Stimulated activated CD8-positive, alpha-beta memory T cell treated with anti-CD3 and anti-CD28 coated beads, Interleukin-7, amount 100 ng/mL, for 24 hours (primary cell): ENCODE results near the gene SUPT20HL2.
"Not testable (repeated sequence)": the region's sequence is repeated elsewhere in the genome, so short reads cannot be mapped to it uniquely, and the experiment has no call there.

Source experiments
- DNase-seq: peaks from one replicate; pipeline ENCODE4 v3.0.0-alpha.2; 2020; ENCODE audit warnings: low read depth

The SUPT20HL2 gene

GRCh38 chrX:24309580-24310374 is 4.1 kb downstream of the SUPT20HL2 start:
- DNase-seq: not testable (repeated sequence)

GRCh38 chrX:24308803-24309202 is 5.1 kb downstream of the SUPT20HL2 start:
- not testable (repeated sequence) for DNase-seq

GRCh38 chrX:24306440-24306839 is 7.4 kb downstream of the SUPT20HL2 start:
- no peak for DNase-seq

GRCh38 chrX:24305905-24306304 is 8.0 kb downstream of the SUPT20HL2 start:
- no peak for DNase-seq

- no peak for DNase-seq
Measured at GRCh38 chrX:24301806-24302205, 12.1 kb downstream of the SUPT20HL2 start.

GRCh38 chrX:24301060-24301459 is 12.8 kb downstream of the SUPT20HL2 start:
- no peak for DNase-seq

- DNase-seq: no peak
Measured at GRCh38 chrX:24298191-24298590, 15.7 kb downstream of the SUPT20HL2 start.

- DNase-seq: no peak
Measured at GRCh38 chrX:24294619-24295018, 19.2 kb downstream of the SUPT20HL2 start.

- no peak for DNase-seq
Measured at GRCh38 chrX:24293412-24293811, 20.5 kb downstream of the SUPT20HL2 start.

- DNase-seq: no peak
Measured at GRCh38 chrX:24292353-24292752, 21.5 kb downstream of the SUPT20HL2 start.

GRCh38 chrX:24285082-24285481 is 28.8 kb downstream of the SUPT20HL2 start:
- DNase-seq: no peak

GRCh38 chrX:24283127-24283794 is 30.6 kb downstream of the SUPT20HL2 start:
- no peak for DNase-seq

GRCh38 chrX:24282381-24283126 is 31.3 kb downstream of the SUPT20HL2 start:
- DNase-seq: no peak

- no peak for DNase-seq
Measured at GRCh38 chrX:24277405-24277804, 36.5 kb downstream of the SUPT20HL2 start.

- DNase-seq: no peak
Measured at GRCh38 chrX:24276015-24276414, 37.9 kb downstream of the SUPT20HL2 start.

GRCh38 chrX:24271262-24271661 is 42.6 kb downstream of the SUPT20HL2 start:
- DNase-seq: no peak

- DNase-seq: no peak
Measured at GRCh38 chrX:24268786-24269185, 45.1 kb downstream of the SUPT20HL2 start.

- DNase-seq: no peak
Measured at GRCh38 chrX:24266996-24267395, 46.9 kb downstream of the SUPT20HL2 start.

GRCh38 chrX:24264383-24264782 is 49.5 kb downstream of the SUPT20HL2 start:
- DNase-seq: no peak

- no peak for DNase-seq
Measured at GRCh38 chrX:24262309-24262708, 51.6 kb downstream of the SUPT20HL2 start.
